Cortex of kidney (tissue), 1 donor: ENCODE results near the gene WFDC13.
"Not testable (repeated sequence)": the region's sequence is repeated elsewhere in the genome, so short reads cannot be mapped to it uniquely, and the experiment has no call there.

Experiments
- DNase-seq: peaks from one replicate; lab custom pipeline; 2025; lab: John Stamatoyannopoulos, UW

The WFDC13 gene

GRCh38 chr20:45701873-45702272, at the start of gene WFDC13:
Gene WFDC13 (plus strand): TSS chr20:45702038. CDS start chr20:45702124, 86 bp downstream.
- DNase-seq = no peak

- not testable (repeated sequence) for DNase-seq
These were observed 44.8 kb upstream of the WFDC13 start for GRCh38 chr20:45657038-45657437.

- no peak for DNase-seq
These were observed 31.7 kb upstream of the WFDC13 start, which contains the start of gene WFDC11 for GRCh38 chr20:45670139-45670538. Gene WFDC11 (minus strand): TSS chr20:45670239. CDS start chr20:45650600, 19,639 bp downstream.

GRCh38 chr20:45672765-45673164, 29.1 kb upstream of the WFDC13 start:
- no peak for DNase-seq

GRCh38 chr20:45679650-45680049, 22.2 kb upstream of the WFDC13 start:
- DNase-seq = no peak

GRCh38 chr20:45685896-45686295, 15.9 kb upstream of the WFDC13 start:
- DNase-seq = no peak

GRCh38 chr20:45693346-45693745, 8.5 kb upstream of the WFDC13 start:
- not testable (repeated sequence) for DNase-seq

- DNase-seq = no peak
These were observed 6.3 kb upstream of the WFDC13 start for GRCh38 chr20:45695496-45695895.

- DNase-seq = no peak
These were observed 734 bp upstream of the WFDC13 start for GRCh38 chr20:45701104-45701503.

GRCh38 chr20:45704969-45705637, 3.3 kb downstream of the WFDC13 start, which contains the start of gene WFDC10B:
Gene WFDC10B (minus strand): TSS chr20:45705019. CDS start chr20:45685992, 19,027 bp downstream.
- DNase-seq = no peak

GRCh38 chr20:45716141-45716688, 14.4 kb downstream of the WFDC13 start:
- not testable (repeated sequence) for DNase-seq

- DNase-seq = no peak
These were observed 20.2 kb downstream of the WFDC13 start, which contains the start of gene SPINT4 for GRCh38 chr20:45722047-45722446. Gene SPINT4 (plus strand): TSS chr20:45722347. CDS start chr20:45722368, 21 bp downstream.

GRCh38 chr20:45725134-45725533, 23.3 kb downstream of the WFDC13 start:
- DNase-seq = no peak

GRCh38 chr20:45727044-45727443, 25.2 kb downstream of the WFDC13 start:
- no peak for DNase-seq

- DNase-seq = no peak
These were observed 30.4 kb downstream of the WFDC13 start for GRCh38 chr20:45732199-45732598.

- no peak for DNase-seq
These were observed 33.7 kb downstream of the WFDC13 start for GRCh38 chr20:45735552-45735951.

- no peak for DNase-seq
These were observed 34.1 kb downstream of the WFDC13 start for GRCh38 chr20:45735988-45736387.

- DNase-seq = no peak
These were observed 40.8 kb downstream of the WFDC13 start for GRCh38 chr20:45742596-45742995.

GRCh38 chr20:45745015-45745414, 43.2 kb downstream of the WFDC13 start:
- DNase-seq = no peak

GRCh38 chr20:45751721-45752120, 49.9 kb downstream of the WFDC13 start:
- DNase-seq = no peak

GRCh38 chr20:45752746-45753145, 50.9 kb downstream of the WFDC13 start:
- no peak for DNase-seq

- DNase-seq = no peak
These were observed 56.3 kb downstream of the WFDC13 start for GRCh38 chr20:45758096-45758495.
